AG10803 (cell line): Measurements from ENCODE around the gene TUT4.

ENCODE experiments used
- DNase-seq: peaks from one replicate; pipeline ENCODE4 v3.0.0; 2010; ENCODE audit warnings: low read depth
- H3K4me3 ChIP-seq: 2 replicates; pipeline ENCODE4 v1.5.1; 2011; ENCODE audit warnings: mild to moderate bottlenecking, low read length, control low read depth
- CTCF ChIP-seq: conservative IDR thresholded peaks from 2 replicates; pipeline ENCODE4 v1.5.1; 2011; ENCODE audit warnings: mild to moderate bottlenecking, low read length, control low read depth, inconsistent platforms

TUT4 gene

GRCh38 chr1:52598729-52599128 is 45.8 kb upstream of the TUT4 start:
- no peak for DNase-seq
- no peak overlapping the region for H3K4me3 ChIP-seq
- TF ChIP-seq CTCF: no peak

- DNase-seq: no peak
- TF ChIP-seq CTCF: no peak
- H3K4me3 ChIP-seq: no peak overlapping the region
Observed at GRCh38 chr1:52597912-52598311, 45.0 kb upstream of the TUT4 start.

GRCh38 chr1:52595061-52595460 is 42.2 kb upstream of the TUT4 start:
- no peak overlapping the region for H3K4me3 ChIP-seq
- DNase-seq: no peak
- TF ChIP-seq CTCF: no peak

GRCh38 chr1:52593495-52593894 is 40.6 kb upstream of the TUT4 start:
- no peak for DNase-seq
- no peak for TF ChIP-seq CTCF
- no peak overlapping the region for H3K4me3 ChIP-seq

GRCh38 chr1:52592637-52593323 is 39.9 kb upstream of the TUT4 start:
- DNase-seq: no peak
- no peak overlapping the region for H3K4me3 ChIP-seq
- no peak for TF ChIP-seq CTCF

GRCh38 chr1:52590266-52590665 is 37.4 kb upstream of the TUT4 start:
- TF ChIP-seq CTCF: no peak
- H3K4me3 ChIP-seq: no peak overlapping the region
- DNase-seq: no peak

GRCh38 chr1:52588535-52588934 is 35.6 kb upstream of the TUT4 start:
- DNase-seq: no peak
- no peak for TF ChIP-seq CTCF

More at GRCh38 chr1:52588535-52588934, 35.6 kb upstream of the TUT4 start:
- no peak overlapping the region for H3K4me3 ChIP-seq
